Bronchial epithelial cell (primary cell): ENCODE results near the gene C4orf36. TPM values are rescaled to one million over a fixed set of nuclear protein-coding genes. Genes with fewer than 3 reads are reported as not detected.

Source experiments
- DNase-seq: peaks from one replicate; pipeline ENCODE4 v3.0.0-alpha.2; 2010; ENCODE audit warnings: low read depth
- FAIRE-seq: peaks from 2 replicates; lab custom pipeline; 2011; peaks lifted over from hg19 to GRCh38; lab: Jason Lieb, UNC
- H3K27me3 ChIP-seq: 2 replicates; pipeline ENCODE4 v1.5.1; 2011; ENCODE audit warnings: low read length; ENCODE audit not compliant: control insufficient read depth, insufficient read depth
- H3K36me3 ChIP-seq: 2 replicates; pipeline ENCODE4 v1.5.1; 2011; ENCODE audit warnings: low read length; ENCODE audit not compliant: control insufficient read depth, insufficient read depth
- H3K4me3 ChIP-seq: 2 replicates; pipeline ENCODE4 v1.5.1; 2011; ENCODE audit warnings: mild to moderate bottlenecking, low read depth, low read length, control low read depth
- total RNA-seq: library from RNA; depleted of rRNA; stranded (reverse); fragments of >200 nt; gene quantifications from 2 replicates; pipeline ENCODE4 v1.2.1, GENCODE V29; 2014
- TF ChIP-seq, protein P1 (sequence below): IDR thresholded peaks from 2 replicates; pipeline ENCODE4 v1.5.1; 2011; ENCODE audit warnings: mild to moderate bottlenecking, moderate library complexity, low read length, control low read depth, inconsistent platforms; ENCODE audit not compliant: insufficient read depth, severe bottlenecking

C4orf36 gene
- total RNA-seq, 1 donor from 2014 or later, result 1.8 TPM

DNA sequence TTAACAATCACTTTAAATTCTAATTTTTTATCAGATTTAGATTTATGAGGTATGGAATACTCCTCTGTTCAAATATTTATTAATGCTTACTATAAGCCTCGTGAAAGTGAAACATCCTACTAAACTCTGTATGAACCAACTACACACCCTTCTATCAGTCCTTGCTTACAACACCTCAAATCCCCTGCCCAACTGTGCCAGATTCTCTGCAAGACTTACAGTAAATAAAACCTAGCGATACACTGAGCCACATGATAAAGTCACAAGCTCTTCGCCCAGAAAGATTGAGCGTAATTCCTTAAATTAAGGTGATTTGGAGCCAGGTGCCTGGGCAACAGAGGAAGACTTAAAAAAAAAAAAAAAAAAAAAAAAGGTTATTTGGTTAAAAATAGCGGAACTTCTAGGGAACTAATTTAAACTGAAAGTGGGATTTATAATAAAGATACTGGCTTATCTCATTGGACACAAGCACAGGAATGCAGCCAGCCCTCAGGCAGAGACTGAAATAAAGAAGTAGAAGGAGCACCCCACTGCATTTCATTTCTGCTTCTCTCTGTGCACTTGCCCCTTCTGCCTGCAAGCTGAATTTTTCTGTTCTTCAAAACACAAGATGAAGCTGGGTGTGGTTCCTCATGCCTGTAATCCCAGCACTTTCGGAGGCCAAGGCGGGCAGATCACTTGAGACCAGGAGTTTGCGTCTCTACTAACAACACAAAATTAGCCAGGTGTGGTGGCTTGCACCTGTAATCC is 17.5 kb upstream of the C4orf36 start:
- no peaks in the 10 kb centered on the region for H3K36me3 ChIP-seq
- H3K4me3 ChIP-seq, result no peak overlapping the region
- DNase-seq (no peak), FAIRE-seq (no peak)
- TF ChIP-seq, protein P1, sequence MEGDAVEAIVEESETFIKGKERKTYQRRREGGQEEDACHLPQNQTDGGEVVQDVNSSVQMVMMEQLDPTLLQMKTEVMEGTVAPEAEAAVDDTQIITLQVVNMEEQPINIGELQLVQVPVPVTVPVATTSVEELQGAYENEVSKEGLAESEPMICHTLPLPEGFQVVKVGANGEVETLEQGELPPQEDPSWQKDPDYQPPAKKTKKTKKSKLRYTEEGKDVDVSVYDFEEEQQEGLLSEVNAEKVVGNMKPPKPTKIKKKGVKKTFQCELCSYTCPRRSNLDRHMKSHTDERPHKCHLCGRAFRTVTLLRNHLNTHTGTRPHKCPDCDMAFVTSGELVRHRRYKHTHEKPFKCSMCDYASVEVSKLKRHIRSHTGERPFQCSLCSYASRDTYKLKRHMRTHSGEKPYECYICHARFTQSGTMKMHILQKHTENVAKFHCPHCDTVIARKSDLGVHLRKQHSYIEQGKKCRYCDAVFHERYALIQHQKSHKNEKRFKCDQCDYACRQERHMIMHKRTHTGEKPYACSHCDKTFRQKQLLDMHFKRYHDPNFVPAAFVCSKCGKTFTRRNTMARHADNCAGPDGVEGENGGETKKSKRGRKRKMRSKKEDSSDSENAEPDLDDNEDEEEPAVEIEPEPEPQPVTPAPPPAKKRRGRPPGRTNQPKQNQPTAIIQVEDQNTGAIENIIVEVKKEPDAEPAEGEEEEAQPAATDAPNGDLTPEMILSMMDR, result no peak
- no peaks in the 10 kb centered on the region for H3K27me3 ChIP-seq

DNA sequence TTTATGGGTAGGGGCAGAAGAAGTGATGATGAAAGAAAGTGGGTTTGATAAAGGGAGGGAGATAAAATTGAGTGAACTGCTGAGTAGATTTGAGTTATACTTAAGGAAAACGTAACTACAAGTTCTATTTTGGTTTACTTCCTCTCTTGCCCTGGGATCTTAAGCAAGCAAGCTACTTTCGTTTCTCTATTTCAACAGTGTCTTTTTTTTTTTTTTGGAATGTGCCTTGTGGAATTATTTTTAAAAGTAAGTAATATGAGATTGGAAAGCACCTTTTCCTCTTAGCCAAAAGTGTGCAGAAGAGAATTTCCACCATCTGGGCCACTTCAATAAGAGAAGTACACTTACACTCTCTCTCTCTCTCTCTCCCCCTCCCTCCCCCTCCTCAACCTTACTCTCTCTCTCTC is 16.0 kb upstream of the C4orf36 start:
- DNase-seq, result no peak
- FAIRE-seq, result no peak
- H3K36me3 ChIP-seq, result no peaks in the 10 kb centered on the region
- TF ChIP-seq, protein P1, result no peak
- H3K4me3 ChIP-seq, result no peak overlapping the region
- no peaks in the 10 kb centered on the region for H3K27me3 ChIP-seq

DNA sequence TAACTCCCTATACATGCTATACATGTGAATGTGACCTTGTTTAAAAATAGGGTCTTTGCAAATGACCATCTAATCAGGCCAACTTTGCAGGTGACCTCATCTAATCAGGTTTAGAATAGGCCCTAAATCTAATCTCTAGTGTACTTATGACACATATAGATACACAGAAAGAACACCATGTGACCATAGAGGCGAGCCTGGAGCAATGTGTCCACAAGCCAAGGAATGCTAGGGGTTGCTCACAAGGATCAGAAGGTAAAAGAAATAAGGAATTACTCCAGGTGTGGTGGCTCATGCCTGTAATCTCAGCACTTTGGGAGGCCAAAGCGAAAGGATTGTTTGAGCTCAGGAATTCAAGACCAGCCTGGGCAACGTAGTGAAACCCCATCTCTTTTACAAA is 9.6 kb upstream of the C4orf36 start:
- H3K36me3 ChIP-seq, result no peaks in the 10 kb centered on the region
- FAIRE-seq, result no peak
- TF ChIP-seq, protein P1, result no peak

DNA sequence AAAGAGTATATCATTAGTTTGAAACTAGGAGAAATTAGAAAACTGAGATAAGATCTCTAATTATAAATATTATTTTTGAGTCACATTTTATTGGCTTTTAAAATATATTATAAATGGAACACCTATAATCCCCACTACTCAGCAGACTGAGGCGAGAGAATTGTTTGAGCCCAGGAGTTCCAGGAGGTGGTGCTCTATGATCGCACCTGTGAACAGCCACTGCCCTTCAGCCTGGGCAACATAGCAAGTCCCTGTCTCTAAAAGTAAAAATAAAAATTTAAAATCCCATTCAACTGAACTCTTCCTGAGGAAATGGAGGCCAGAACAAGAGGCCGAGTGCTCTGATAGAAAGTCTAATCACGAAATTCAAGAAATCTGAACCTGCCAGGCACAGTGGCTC is 6.3 kb upstream of the C4orf36 start:
- no peaks in the 10 kb centered on the region for H3K36me3 ChIP-seq
- FAIRE-seq (no peak), DNase-seq (no peak)
- H3K27me3 ChIP-seq, result no peaks in the 10 kb centered on the region
- TF ChIP-seq, protein P1, result peak; percentile 37
- H3K4me3 ChIP-seq, result no peak overlapping the region

More for the DNA sequence above, 9.6 kb upstream of the C4orf36 start:
- H3K27me3 ChIP-seq, result no peaks in the 10 kb centered on the region
- DNase-seq, result no peak
- H3K4me3 ChIP-seq, result no peak overlapping the region

DNA sequence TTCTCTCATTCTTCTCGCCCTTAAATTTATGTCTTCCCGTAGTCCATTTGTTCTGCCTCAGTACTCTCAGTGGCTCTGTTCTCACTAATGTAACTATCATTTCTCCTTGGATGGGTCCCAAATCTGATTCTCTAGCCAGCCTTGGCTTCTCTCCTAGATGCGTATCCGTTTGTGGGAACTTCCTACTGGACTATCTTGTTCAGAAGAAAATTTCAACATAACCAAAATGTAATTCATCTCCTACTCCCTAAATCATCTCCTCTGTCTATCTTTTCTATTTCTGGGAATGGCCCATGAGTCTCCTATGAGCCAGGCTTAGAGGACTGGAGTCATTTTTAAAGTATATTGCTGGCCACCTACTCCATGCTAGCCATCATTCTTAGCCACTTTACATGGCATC is 4.4 kb upstream of the C4orf36 start:
- FAIRE-seq (no peak), DNase-seq (no peak)
- TF ChIP-seq, protein P1, result no peak
- H3K4me3 ChIP-seq, result no peak overlapping the region
- no peaks in the 10 kb centered on the region for H3K36me3 ChIP-seq
- H3K27me3 ChIP-seq, result no peaks in the 10 kb centered on the region
